Measurements from ENCODE around the gene RAB3IL1. TPM values are rescaled to one million over a fixed set of nuclear protein-coding genes. Genes with fewer than 3 reads are reported as not detected.

The RAB3IL1 gene
- total and polyA plus RNA-seq, 3 donors from 2014 or later = 57.7 to 88.2 (median 65.8) TPM

DNA sequence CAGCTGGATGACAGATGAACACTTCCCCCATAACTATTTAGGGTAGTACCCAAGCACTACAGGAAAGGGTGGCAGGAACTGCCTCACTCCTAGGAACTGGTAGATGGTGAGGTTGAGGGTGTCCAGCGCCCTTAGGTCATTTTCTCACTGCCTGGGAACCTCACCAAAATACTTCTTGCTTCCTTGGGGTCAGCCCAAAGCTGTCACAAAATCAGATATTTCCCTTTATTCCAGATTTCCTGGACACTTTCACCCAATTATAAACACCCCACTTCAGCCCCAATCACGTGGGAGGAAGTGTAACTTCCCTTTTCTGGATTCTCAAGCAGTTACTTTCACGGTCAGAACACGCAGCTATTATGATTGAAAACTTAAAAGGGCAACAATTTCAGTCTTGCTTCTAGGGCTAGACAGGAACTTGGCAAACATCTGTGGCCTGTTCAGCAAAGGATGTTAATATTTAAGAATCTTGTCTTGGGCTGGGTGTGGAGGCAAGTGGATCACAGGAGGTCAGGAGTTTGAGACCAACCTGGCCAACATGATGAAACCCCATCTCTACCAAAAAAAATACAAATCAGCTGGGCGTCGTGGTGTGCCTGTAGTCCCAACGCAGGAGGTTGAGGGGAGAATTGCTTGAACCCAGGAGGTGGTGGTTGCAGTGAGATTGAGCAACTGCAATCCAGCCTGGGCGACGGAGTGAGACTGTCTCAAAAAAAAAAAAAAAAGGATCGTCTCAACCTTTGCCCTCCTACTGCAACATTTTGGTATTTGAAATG is 46.1 kb upstream of the RAB3IL1 start:
- Histone ChIP-seq H3K4me1 (peaks cover 38% of the 10 kb centered on the region), H3K27ac (peak overlapping the region; percentile 68 to 100), H3K9me3 (no peaks in the 10 kb centered on the region), H3K36me3 (ENCODE audit: low read depth, missing control alignments) (no peaks in the 10 kb centered on the region), H3K27me3 (no peaks in the 10 kb centered on the region), H3K4me3 (no peak overlapping the region)
- intact Hi-C loops (cut with DNase I; ENCODE audit: low total_unique reads) = no loop called here
- 55 to 60% methylated on average over 10 of the region's 10 CpGs for WGBS, 2 donors
- TF ChIP-seq, protein P1, sequence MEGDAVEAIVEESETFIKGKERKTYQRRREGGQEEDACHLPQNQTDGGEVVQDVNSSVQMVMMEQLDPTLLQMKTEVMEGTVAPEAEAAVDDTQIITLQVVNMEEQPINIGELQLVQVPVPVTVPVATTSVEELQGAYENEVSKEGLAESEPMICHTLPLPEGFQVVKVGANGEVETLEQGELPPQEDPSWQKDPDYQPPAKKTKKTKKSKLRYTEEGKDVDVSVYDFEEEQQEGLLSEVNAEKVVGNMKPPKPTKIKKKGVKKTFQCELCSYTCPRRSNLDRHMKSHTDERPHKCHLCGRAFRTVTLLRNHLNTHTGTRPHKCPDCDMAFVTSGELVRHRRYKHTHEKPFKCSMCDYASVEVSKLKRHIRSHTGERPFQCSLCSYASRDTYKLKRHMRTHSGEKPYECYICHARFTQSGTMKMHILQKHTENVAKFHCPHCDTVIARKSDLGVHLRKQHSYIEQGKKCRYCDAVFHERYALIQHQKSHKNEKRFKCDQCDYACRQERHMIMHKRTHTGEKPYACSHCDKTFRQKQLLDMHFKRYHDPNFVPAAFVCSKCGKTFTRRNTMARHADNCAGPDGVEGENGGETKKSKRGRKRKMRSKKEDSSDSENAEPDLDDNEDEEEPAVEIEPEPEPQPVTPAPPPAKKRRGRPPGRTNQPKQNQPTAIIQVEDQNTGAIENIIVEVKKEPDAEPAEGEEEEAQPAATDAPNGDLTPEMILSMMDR (IDR thresholded peaks at IDR 0.05) = no peak
- no peak for TF ChIP-seq POLR2A (IDR thresholded peaks at IDR 0.05)
- DNase-seq = no peak

DNA sequence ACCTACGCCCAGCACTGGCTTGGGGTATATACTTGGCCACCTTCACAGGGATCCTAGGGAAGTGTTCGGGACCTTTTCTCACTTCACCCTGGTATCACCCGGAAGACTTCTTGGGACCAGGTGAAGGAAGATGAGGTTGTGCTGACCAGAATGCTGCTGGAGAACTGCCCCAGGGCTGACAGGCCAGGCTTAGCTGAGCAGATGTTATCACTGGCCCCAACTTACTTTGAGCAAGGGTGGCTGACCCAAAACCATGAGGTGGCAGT is 45.6 kb upstream of the RAB3IL1 start:
- peaks cover 38% of the 10 kb centered on the region for H3K4me1 ChIP-seq

DNA sequence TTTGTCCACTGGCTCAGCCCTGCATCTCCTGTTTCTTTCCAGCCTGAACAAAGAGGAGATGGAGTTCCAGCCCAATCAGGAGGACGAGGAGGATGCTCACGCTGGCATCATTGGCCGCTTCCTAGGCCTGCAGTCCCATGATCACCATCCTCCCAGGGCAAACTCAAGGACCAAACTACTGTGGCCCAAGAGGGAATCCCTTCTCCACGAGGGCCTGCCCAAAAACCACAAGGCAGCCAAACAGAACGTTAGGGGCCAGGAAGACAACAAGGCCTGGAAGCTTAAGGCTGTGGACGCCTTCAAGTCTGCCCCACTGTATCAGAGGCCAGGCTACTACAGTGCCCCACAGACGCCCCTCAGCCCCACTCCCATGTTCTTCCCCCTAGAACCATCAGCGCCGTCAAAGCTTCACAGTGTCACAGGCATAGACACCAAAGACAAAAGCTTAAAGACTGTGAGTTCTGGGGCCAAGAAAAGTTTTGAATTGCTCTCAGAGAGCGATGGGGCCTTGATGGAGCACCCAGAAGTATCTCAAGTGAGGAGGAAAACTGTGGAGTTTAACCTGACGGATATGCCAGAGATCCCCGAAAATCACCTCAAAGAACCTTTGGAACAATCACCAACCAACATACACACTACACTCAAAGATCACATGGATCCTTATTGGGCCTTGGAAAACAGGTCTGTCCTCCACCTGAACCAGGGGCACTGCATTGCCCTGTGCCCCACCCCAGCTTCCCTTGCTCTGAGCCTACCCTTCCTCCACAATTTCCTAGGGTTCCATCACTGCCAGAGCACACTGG is 45.0 kb upstream of the RAB3IL1 start:
- Histone ChIP-seq H3K9me3 (no peaks in the 10 kb centered on the region), H3K4me3 (no peak overlapping the region), H3K36me3 (ENCODE audit: low read depth, missing control alignments) (no peaks in the 10 kb centered on the region), H3K4me1 (peaks cover 38% of the 10 kb centered on the region), H3K27me3 (no peaks in the 10 kb centered on the region), H3K27ac (peak overlapping the region; percentile 76 to 100)
- TF ChIP-seq, protein P1 (IDR thresholded peaks at IDR 0.05) = no peak
- no peak for TF ChIP-seq POLR2A (IDR thresholded peaks at IDR 0.05)
- intact Hi-C loops (cut with DNase I; ENCODE audit: low total_unique reads) = no loop called here
- DNase-seq = no peak
- WGBS, 2 donors = 79 to 80% methylated on average over 11 to 12 of the region's 12 CpGs

More for the DNA sequence above, 45.6 kb upstream of the RAB3IL1 start:
- H3K27me3 ChIP-seq = no peaks in the 10 kb centered on the region
- no peaks in the 10 kb centered on the region for H3K36me3 ChIP-seq (ENCODE audit: low read depth, missing control alignments)
- 93 to 96% methylated on average over 3 of the region's 3 CpGs for WGBS, 2 donors
- TF ChIP-seq, protein P1 (IDR thresholded peaks at IDR 0.05) = no peak
- no peak for TF ChIP-seq POLR2A (IDR thresholded peaks at IDR 0.05)
- H3K4me3 ChIP-seq = no peak overlapping the region
- intact Hi-C loops (cut with DNase I; ENCODE audit: low total_unique reads) = no loop called here
- peak overlapping the region; percentile 68 to 100 for H3K27ac ChIP-seq
- DNase-seq = no peak
- H3K9me3 ChIP-seq = no peaks in the 10 kb centered on the region

DNA sequence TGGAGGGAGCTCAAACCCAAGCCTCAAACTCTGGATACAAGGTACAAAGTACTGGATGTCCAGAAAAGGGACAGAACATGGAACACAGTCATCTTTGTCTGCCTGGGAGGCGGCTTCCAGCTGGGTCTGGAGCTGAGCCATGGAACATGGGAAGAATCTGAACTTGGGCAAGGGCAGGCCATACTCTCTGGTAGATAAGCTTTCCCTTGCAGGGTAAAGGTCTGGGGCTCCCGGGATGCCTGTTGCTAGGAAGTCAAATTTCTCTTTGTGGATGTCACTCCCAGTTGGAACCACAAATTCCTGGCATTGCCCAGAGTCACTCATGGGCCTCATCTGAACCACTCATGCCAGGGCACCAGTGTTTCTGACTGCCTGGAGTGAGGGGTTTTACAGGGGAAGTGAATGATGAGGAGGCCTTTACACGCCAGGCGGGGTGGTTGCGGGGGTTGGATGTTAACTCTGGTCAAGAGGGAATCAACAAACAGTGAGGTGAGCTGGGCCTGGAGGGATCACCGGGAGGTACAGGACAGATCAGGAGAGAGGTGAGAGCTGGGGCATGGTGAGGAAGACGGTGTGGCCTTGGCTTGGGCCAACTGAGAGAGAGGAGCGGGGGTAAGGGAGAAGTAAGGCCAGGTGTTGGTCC is 44.3 kb upstream of the RAB3IL1 start:
- Histone ChIP-seq H3K27me3 (no peaks in the 10 kb centered on the region), H3K4me3 (no peak overlapping the region), H3K9me3 (no peaks in the 10 kb centered on the region), H3K27ac (peak overlapping the region; percentile 76 to 100), H3K36me3 (ENCODE audit: low read depth, missing control alignments) (no peaks in the 10 kb centered on the region), H3K4me1 (peaks cover 38% of the 10 kb centered on the region)
- intact Hi-C loops (cut with DNase I; ENCODE audit: low total_unique reads) = no loop called here
- DNase-seq = peak; percentile 87
- TF ChIP-seq, protein P1 (IDR thresholded peaks at IDR 0.05) = no peak
- no peak for TF ChIP-seq POLR2A (IDR thresholded peaks at IDR 0.05)
- WGBS, 2 donors = 67 to 78% methylated on average over 8 of the region's 8 CpGs
